Measurements from ENCODE around the gene COG3.

The COG3 gene

DNA sequence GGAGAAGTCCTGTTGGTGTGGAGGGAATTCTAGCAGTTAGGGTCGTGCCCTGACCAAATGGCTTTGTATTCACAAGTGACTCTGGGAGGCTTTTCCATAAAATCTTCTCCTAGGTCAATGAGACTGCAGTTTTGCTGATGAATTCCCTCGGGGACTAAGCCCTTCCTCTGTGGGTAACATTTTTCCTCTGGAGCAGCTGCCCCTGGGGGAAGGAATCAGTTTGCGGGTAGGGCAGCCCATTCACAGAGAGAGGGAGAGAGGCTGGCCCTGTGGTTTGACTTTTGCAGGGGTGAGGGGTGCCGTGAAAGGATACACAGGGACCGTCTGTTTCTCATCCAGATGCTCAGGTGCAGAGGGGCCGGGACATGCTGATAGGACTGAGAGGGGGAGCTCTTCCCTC lies 83.5 kb downstream of the COG3 start:
- no peak for DNase-seq

DNA sequence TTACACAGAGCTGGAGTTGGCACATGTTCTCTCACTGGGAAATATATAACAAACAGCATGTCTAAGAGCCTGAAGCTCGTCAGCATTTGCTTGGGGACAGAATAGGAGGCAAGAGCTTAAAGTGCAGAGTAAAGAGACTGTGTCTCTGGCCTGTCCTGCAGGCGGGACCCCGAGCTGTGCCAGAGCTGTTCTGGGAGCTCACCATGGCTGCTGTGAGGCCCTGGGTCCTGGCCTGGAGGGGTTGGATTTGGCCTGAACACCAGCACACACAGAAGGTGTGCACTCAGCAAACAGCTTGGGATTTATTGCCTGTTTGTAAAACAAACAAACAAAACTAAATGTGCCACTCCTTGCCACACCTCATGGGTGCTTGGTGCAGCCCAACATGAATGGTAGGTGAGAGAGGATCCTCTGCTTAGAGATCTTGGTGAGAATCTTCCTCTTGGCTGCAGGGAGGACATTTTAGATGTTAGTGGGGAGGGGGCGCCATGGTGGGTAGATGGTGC lies 89.9 kb downstream of the COG3 start:
- no peak for DNase-seq

GRCh38 chr13:45564133-45564776 lies 99.5 kb downstream of the COG3 start:
- no peak for DNase-seq

DNA sequence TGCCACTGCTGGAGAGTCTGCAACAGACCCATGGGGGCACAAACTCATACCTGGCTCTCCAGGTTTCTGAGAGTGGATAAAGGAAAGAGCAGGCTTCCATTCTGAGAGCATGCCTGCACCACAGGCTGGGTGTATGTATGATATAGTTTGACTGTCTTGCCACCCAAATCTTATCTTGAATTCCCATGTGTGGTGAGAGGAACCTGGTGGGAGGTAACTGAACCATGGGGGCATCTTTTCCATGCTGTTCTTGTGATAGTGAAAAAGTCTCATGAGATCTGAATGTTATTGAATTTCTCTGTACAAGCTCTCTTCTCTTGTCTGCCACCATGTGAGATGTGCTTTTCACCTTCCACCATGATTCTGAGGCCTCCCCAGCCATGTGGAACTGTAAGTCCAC lies 100.6 kb downstream of the COG3 start:
- no peak for DNase-seq

DNA sequence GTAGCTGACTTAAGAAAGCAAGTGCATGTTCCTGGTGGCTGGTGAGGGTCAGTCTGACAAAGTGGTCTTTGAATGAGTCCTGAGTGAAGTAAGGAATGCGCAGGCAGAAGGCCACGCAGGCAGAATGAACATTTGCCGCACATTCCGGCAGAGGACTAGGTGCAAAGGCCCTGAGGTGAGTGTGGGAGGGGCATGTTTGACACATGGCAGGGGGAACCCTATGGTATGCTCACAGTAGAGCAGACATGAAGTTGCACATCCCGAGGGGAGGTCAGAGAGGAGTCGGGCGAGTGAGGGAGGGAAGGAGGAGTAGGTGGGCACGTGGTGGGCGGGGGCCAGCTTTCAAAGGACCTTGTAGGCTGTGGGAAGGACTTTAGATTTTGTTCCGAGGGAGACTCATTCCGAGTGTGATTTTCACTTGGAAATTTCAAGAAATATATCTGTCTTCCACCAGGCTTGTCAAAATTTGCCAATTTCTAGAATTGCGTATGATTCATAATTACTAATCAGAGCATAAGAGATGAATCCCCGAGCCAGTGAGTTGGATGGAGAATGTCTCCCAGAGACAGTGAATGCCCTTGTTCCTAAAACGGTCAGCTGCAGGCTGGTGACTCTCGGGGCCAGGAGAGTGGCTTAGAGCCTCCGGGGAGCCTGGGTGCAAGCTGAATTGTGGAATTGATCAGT lies 110.5 kb downstream of the COG3 start:
- DNase-seq = no peak

DNA sequence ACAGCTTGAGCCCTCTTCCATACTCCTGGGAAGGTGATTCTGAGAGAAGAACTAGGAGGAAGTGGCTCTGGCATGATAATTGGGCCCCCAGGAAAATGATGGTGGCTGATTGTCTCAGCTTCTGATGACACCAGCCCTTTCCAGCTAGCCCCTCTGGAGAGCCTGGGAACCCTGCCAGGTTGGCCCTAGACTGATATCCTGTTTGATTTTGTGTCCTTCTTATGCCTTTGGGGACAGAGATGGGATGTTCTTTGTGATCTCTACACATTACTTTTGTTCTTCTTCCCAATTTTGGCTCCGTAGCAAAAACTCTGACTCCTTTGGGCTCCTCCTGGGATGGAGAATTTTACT lies 111.1 kb downstream of the COG3 start:
- no peak for DNase-seq

GRCh38 chr13:45576466-45576865 lies 111.7 kb downstream of the COG3 start:
- DNase-seq = no peak

- DNase-seq = no peak
Observed at GRCh38 chr13:45582408-45583076, 117.8 kb downstream of the COG3 start.

GRCh38 chr13:45584816-45585215 lies 120.1 kb downstream of the COG3 start:
- no peak for DNase-seq

Data from NCI-H446 (cell line).